Left colon (tissue), 2 donors: ENCODE data around the gene METTL5. TPM values are rescaled to one million over a fixed set of nuclear protein-coding genes. Genes with fewer than 3 reads are reported as not detected.

Experiments used
- ATAC-seq: fragments of 200-7000 bp; cut with Tn5 transposase; one replicate; pipeline ENCODE4 v1.9.1; 2020; ENCODE audit warnings: mild to moderate bottlenecking, moderate library complexity
- DNase-seq, 2 donors: peaks; one replicate each; pipeline ENCODE4 v3.0.0-alpha.2; 2020
- intact Hi-C, 2 donors: fragments of 100-400 bp; cut with DNase I in 1 of 2; cut with micrococcal nuclease in 1 of 2; formaldehyde crosslinking; loops; one replicate each; pipeline versions ENCODE4 v1.11.2 to v1.14.0; 2022; cut with DNase I, micrococcal nuclease
- total RNA-seq, 2 donors: library from RNA; stranded (reverse); fragmentation: NEBNext Ultra II Directional; extraction: Animal tissue kit (Norgen Biotek cat#: 25700); gene quantifications; one replicate each; pipeline ENCODE4 v1.2.1, GENCODE V29; 2021
- donor health status: DM: no; HTN: no; CAD: no.
- donor health status: DM: yes; HTN: yes; CAD: no.

Gene METTL5
- total RNA-seq, 2 donors from 2014 or later, result 42.2 to 44.7 TPM

- DNase-seq (peak; percentile 94), ATAC-seq (peak; percentile 99)
- intact Hi-C loops, result no loop called here
Measured at GRCh38 chr2:169798718-169799592, 25.8 kb downstream of the METTL5 start, which contains the start of gene SSB. Gene SSB, plus strand, starts transcription at chr2:169798871. Its CDS starts 2,090 bp downstream, at chr2:169800961.

DNA sequence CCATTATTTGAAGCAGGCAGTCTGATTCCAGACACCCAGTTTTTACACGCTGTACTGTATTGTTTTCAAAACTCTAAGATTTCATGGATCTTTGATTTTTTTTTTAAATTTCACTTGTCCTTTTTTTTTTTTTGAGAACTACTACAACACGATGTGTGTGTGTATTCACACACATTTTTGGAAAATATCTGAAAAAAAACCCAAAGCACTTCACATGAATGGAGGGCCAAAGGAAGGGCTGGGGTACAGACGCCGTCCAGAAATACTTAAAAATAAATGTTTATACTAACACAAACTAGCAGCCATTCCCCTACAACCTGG is 26.3 kb downstream of the METTL5 start:
- ATAC-seq (no peak), DNase-seq (no peak)
- intact Hi-C loops, result no loop called here

DNA sequence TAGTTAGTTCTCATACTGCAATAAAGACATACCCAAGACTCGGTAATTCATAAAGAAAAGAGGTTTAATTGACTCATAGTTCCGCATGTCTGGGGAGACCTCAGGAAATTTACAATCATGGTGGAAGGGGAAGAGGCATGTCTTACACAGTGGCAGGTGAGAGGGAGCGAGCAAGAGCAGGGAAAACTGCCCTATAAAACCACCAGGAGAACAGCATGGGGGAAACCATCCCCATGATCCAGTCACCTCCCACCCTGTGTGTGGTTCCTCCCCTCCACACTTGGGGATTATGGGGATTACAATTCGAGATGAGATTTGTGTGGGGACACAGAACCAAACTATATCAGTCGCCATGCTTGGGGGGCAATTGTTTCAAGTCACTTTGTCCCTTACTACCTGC is 27.1 kb downstream of the METTL5 start:
- ATAC-seq (no peak), DNase-seq (no peak)
- intact Hi-C loops, result no loop called here

DNA sequence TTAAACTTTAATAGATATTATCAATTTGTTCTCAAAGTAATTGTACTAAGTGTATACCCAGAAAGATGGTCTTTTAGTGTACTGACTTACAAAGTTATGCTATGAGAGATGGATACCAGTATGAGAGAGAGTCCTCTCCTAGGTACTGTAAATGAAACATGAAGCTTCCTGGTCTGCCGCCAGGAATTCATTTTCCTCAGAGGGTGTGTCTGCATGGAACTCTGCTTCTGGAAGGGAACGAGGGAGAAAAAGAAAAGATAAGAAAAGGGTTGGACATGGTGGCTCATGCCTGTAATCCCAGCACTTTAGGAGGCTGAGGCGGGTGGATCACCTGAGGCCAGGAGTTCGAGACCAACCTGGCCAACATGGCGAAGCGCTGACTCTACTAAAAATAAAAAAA is 28.3 kb downstream of the METTL5 start:
- peak in 1 of 2 donors; percentile 36 for DNase-seq
- peak; percentile 17 for ATAC-seq
- intact Hi-C loops, result no loop called here

GRCh38 chr2:169795181-169795580 is 29.5 kb downstream of the METTL5 start:
- ATAC-seq (no peak), DNase-seq (no peak)
- intact Hi-C loops, result no loop called here

- ATAC-seq (no peak), DNase-seq (no peak)
- intact Hi-C loops, result no loop called here
Measured at GRCh38 chr2:169790581-169790980, 34.1 kb downstream of the METTL5 start.

DNA sequence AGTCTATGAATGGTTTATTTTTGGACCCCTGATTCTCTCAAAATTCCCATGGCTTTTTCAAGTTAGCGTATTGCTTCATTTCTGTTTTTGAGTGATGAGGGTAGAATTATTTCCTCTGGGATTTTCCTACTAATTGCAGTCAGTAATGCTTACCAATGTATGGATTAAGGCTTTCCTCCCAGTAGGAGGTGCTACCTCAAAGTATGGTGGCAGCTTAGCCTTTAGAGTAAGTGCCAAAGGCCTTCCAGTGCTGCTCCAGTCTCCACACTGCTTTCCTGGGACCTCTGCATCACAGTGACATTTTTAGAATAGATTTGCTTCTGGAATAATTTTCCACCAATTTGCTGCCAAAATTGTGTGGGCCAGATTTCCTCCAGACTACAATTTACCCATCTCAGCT is 42.2 kb downstream of the METTL5 start:
- ATAC-seq, result no peak
- intact Hi-C loops, result no loop called here

DNA sequence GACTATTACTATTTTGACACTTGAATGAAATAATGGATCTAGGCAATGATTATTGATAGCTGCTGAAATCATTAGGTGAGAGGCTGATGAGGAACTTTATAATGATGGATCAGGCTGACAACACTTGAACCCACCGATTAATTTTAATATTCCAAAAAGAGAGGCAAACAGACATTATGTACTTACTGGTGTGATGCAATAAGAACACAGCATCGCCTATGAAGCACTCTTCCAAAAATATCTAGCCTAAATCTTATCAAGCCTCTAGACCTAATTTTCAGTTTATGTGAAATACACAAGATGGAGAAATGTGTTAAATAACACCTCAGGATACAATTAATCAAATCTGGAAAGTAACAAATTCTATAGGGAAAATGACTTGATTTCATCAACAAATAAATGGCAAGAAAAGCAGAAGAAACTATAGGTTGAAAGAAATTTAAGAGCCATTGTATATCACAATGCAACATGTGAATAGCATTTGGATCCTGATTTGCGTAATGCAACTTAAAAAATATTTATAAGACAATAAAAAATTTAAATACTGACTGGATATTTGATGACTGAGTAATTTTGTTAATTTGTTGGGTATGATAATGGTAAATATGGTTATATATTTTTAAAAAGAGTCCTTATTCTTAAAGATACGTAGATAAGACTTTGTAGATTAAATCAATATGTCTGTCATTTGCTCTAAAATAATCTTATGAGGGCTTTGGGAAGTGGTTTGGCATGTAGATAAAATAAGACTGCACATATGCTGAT is 43.3 kb downstream of the METTL5 start:
- intact Hi-C loops, result no loop called here
- no peak for ATAC-seq
- DNase-seq, result no peak

More for the DNA sequence above, 42.2 kb downstream of the METTL5 start:
- DNase-seq, result no peak

DNA sequence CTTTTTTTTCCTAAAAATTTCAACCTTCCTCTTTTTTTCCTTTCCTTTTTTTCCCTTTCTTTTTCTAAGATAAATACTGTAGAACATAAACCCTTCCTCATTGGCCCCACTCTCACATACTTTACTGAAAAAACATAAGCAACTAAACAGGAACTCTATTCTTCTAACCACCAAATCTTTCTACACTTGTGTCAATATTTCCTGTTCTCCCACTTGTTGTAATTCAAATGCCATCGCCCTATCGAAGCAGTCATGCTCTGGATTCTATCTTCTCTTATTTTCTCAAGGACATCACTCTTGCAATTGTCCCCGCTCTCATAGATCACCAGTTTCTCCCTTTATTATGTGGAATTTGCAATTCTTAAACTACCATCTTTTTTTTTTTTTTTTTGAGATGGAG is 46.3 kb downstream of the METTL5 start:
- intact Hi-C loops, result no loop called here
- ATAC-seq (no peak), DNase-seq (no peak)

DNA sequence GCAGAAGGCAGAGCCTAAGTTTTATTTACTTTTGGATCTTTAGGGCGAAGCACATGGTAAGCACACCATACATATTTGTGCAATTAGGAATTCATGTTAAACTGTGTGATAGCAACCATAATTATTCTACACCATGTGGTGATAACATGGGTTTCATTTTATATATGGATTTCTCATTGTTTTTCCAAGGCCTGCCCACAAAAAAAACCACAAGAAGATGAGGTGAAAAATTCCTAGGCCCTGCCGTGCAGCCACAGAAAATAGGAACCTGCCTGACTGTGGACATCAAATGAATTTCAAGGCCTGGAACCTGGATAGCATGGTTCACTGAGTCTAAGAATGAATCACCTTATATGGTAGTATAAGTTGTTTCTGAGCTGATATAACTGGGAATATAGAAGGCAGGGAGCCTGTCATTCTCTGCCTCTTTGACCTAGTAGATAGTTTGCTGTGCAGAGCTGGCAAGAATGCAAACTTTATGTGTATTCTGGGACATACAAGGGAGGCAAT is 48.4 kb downstream of the METTL5 start:
- intact Hi-C loops, result no loop called here
- no peak for DNase-seq
- ATAC-seq, result no peak

GRCh38 chr2:169775765-169776164 is 48.9 kb downstream of the METTL5 start:
- intact Hi-C loops, result no loop called here
- no peak for ATAC-seq

DNA sequence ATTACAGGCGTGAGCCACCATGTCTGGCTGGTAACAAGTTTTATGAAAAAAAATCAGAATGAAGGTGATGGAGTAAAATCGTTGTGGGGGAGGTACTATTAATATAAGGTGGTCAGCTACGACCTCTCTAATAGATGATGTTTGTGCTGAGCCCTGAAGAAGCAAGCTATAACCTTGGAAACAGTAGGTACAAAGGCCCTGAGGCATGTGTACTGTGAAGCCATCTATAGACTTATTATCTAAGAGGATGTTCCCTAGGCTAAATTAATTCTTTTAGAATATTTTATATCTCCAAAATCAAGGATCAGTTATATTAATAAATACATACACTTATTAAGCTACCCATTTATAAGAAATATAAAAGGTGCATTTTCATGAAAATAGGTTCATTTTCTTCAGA is 49.4 kb downstream of the METTL5 start:
- no peak for DNase-seq
- intact Hi-C loops, result no loop called here
- ATAC-seq, result no peak

More at GRCh38 chr2:169775765-169776164, 48.9 kb downstream of the METTL5 start:
- DNase-seq, result no peak

- ATAC-seq (no peak), DNase-seq (no peak)
- intact Hi-C loops, result no loop called here
Measured at GRCh38 chr2:169772651-169773050, 52.1 kb downstream of the METTL5 start.

DNA sequence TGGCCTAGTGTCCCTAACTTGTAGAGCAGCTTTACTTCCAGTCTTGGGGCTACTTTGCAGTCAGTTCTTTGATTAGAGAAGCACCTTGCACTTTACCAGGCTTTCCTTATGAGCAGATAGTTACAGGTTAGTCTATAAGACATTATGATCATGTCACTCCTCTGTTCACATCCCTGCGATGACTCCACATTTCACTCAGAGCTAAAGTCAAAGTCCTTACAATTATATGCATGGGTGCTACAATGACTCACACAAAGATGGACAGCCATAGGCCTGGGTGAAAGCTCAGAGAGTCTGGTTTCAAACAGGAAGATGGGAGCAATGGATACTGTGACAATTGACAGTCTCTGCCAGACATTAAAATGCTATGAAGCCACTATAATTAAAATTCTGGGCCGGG is 53.1 kb downstream of the METTL5 start:
- DNase-seq, result no peak
- intact Hi-C loops, result no loop called here
- ATAC-seq, result peak; percentile 80

GRCh38 chr2:169771021-169771420 is 53.7 kb downstream of the METTL5 start:
- no peak for ATAC-seq
- no peak for DNase-seq
- intact Hi-C loops, result no loop called here

GRCh38 chr2:169768262-169768995 is 56.3 kb downstream of the METTL5 start:
- ATAC-seq (peak; percentile 55), DNase-seq (peak; percentile 34 to 38)
- intact Hi-C loops, result no loop called here

DNA sequence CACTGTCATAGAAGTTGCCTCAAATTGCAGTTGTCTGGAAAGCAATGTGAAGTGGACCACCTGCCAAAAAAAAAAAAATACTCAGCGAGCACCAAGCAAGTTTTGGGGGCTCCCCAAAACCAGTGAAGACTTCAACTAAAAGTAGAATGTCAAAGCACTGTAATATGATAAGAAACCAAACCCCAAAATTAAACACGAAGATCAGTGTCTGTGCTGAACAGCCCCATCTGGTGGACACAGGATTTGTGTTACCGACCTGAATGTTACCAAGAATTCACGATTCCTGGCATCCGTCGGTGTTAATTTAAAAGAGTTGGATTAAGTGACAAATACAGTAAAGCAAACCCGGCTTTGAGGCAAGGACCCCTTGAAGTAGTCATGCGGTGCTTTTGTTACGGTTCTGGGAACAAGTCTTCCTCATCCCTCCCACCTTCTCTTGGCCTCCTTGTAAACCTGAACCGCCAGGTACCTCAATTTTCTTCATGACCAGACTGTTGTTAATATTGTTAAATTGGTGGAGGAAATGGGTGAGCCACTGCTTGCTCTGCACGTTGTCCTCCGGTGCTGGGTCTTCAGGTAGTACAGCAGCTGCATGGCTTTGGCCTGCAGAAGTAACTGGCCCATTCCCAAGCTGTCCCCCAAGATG is 57.3 kb downstream of the METTL5 start:
- ATAC-seq, result peak; percentile 69
- peak; percentile 50 to 78 for DNase-seq
- intact Hi-C loops, result no loop called here

DNA sequence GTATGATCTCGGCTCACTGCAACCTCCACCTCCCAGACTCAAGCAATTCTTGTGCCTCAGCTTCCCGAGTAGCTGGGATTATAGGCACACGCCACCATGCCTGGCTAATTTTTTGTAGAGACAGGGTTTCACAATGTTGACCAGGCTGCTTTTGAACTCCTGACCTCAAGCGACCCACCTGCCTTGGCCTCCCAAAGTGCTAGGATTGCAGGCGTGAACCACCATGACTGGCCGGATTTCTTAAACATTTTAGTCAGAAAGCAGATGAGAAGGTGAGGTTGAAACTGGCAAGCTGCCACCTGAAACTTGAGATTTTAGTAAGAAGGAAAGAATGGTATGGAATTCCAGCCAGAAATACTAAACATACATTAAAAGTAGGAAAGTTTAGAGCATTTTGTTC is 59.2 kb downstream of the METTL5 start:
- ATAC-seq, result no peak
- no peak for DNase-seq
- intact Hi-C loops, result no loop called here

DNA sequence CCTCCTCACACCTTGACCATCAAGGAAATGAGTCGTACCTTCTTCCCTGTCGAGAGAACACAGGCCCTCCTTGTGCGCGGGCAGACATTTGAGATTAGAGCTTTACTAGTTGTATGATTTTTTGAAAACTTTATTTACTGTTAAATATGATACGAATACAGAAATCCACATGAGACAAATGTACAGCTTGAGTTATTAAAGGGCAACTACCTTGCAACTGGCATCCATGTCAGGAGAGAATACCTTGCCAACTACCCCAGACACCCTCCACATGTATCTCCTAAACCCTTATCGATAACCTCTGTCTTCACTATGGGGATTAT is 62.8 kb downstream of the METTL5 start:
- intact Hi-C loops, result no loop called here
- ATAC-seq (peak; percentile 68), DNase-seq (no peak)
